NCI-H524 treated with DMSO at 0.1 percent for 48 hours (cell line): ENCODE results near the gene RLN1.
"Not testable (repeated sequence)": the region's sequence is repeated elsewhere in the genome, so short reads cannot be mapped to it uniquely, and the experiment has no call there.

Experiments
- DNase-seq: peaks from one replicate; lab custom pipeline; 2025; lab: John Stamatoyannopoulos, UW

Gene RLN1

DNA sequence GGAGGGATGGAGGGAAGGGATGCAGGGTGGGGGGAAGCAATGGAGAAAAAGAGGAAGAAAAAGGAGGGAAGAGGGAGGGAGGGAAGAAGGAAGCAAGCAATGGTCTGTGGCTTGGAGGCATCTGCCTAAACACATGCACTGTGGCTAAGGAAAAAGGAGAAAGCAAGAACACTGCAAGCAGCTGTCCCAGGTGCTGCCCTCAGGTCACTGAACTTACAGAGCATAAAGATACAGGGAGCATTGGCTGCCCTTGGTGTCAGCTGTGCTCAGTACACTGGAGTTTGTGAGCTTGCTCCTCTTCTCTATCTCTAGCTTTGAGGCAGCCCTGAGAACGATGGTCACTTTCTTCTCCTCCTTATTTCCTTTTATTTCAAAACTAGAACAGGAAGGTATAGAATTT lies 18.1 kb downstream of the RLN1 start:
- DNase-seq = not testable (repeated sequence)

DNA sequence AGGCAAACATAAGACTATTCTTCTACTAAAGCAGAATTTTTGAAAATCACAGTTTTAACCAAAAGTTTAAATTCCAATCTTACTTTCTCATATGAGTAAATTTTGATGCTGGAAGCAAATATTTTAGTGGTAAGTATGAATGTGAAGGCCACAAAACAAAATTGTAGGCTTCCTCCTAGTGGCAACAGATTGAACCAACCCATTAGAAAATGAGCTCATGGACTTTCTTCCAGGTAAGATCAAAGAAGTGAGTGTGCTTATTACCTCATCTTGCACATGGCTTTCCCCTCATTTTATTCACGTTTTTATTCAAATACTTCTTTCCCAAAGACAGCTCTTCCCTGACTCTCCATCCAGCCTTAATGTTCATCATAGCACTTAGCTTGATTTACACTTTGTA lies 18.6 kb downstream of the RLN1 start:
- no peak for DNase-seq

DNA sequence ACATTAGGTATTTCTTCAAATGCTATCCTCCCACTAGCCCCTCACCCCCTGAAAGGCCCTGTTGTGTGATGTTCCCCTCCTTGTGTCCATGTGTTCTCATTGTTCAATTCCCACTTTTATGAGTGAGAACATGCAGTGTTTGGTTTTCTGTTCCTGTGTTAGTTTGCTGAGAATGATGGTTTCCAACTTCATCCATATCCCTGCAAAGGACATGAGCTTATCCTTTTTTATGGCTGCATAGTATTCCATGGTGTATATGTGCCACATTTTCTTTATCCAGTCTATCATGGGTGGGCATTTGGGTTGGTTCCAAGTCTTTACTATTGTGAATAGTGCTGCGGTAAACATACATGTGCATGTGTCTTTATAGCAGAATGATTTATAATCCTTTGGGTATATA lies 23.3 kb downstream of the RLN1 start:
- not testable (repeated sequence) for DNase-seq

DNA sequence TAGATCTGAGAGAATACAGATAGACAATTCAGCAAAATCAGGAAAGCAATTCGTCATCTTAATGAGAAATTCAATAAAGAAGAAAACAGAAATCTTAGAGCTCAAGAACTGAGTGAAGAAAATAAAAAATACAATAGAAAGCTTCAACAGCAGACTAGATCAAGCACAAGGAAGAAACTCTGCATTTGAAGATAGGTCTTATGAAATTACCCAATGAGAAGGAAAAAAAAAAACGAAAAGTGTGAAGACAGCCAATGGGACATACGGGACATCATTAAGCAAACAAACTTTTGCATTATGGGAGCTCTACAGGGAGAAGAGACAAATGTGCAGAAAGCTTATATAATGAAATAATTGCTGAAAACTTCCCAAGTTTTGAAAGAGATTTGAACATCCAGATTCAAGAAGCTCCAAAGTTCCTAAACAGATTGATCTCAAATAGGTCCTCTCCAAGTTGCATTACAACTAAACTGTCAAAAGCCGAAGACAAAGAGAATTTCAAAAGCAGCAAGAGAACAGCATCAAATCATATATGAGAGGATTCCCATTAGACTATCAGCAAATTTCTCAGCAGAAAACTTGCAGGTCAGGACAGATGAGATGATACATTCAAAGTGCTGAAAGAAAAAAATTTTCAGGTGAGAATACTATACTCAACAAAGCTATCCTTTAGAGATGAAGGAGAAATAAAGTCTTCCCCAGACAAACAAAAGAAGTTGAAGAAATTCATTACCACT lies 24.3 kb downstream of the RLN1 start:
- DNase-seq = no peak

DNA sequence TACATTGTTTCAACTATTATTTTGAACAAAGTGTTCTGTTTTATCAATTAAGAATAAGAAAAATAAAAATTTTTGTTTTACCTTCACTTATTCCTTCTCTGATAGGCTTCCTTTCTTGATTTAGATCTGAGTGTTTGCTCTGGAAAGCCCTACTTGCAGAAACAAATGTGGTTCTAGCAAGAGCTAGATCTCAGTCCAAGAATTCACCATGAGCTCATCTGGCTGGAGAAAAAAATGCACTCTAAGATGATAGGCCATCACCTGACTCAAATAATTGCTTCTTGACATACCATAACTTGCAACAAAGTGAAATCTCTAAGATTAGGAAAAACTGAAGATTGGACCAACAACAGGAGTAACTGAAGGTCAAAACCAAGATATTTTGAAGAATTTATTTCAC lies 28.8 kb downstream of the RLN1 start:
- DNase-seq = no peak

DNA sequence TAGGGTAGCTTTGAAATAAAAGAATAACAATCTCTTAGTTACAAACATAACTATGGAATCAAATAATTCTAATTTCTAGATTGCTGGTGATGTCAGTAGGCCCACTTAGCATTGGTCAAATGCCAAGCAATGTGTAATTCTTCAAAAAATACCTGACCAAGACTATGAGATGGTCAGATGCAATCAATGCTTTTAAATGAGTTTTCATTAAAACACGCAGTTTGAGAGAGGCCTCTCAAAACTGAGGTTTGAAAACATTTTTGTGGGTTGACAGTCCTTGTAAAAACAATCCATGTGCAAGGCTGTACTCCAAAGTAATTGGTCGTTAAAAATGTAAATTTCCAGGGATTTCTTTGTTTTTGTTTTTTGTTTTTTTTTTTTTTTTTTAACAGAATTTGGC lies 33.9 kb downstream of the RLN1 start:
- DNase-seq = no peak

DNA sequence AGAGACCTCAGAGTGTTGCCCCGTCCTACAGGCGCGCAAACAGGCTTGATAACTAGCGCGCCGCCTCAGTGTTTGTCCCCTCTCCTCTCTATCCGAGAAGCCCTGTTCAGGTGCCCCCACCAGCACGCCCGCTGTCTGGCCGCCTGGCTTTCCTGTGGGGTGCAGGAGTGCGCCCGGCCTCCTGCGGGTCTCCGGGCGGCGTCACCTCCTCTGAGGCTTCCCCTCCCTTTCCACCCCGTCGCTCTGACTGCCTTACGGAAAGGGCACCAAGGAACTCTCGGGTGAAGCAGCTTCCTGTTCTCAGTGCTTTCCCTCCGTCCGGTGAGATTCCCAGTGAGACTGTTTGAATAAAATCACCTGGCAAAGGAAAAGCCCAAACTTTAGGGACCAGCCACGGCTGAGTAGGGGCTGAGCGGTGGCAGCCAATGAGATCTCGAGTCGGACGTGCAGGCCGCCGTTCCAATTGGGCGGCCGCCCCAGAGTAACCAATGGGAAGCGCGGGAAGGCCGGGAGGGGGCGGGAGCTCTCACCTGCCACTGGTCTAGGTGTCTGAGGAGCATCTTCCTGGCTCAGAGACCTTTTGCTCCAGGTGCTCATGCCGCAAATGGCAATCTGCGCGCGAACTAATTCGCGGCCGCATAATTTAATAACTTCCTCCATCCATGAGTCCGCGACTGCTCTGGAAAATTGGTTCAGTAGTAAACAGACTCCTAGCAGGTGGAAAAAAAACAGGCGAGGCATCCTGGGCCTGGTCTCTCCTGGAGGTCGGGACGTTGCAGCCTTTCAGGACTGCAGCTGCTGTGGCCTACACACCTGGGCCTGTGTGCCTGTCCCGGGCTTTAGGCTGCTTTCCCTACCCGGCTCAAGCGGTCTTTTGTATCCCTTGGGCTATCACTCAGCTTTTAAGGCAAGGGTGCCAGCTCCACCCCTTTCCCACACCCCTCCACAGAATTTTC lies 35.6 kb downstream of the RLN1 start, which contains the start of gene RLN2:
RLN2 (minus strand) TSS at position 877 of the 956 bp plus-strand sequence; CDS start at position 741, 136 bp downstream.
- not testable (repeated sequence) for DNase-seq

DNA sequence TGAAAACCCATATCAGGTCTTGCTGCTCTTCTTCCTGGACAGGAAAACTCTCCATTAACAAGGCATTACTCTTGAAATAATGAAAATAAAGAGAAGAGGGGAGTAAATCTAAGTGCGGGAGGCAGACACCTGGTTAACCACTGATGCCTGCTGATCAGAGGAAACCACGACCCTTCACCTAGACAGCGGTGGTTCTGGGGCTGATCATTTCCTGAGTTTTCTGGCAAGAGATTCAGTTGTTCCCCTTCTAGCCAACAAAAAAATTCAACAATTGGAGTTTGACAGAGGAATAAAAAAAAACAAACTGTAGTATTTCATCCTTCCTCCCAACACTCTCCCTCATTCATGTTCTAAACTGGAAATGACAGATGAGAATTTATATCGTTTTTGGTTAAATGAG lies 38.1 kb downstream of the RLN1 start:
- DNase-seq = no peak

DNA sequence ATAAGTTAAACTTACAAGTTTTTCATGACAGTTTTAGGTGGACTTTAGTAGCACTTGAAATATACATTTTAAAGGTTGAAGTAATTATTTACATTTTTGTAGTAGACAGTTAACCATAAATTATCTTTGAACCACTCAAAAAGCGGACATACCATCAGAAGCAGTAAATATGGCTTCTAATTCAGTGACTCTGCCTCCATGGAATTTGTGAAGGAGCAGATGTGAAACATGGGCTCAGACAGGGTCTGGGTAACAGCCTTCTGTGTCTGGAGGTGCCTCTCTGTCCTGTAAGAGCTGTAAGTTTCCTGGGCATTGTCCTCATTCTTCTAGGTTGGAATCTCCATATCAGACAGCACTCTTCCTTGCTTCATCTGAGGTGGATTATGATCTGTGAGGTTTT lies 47.5 kb downstream of the RLN1 start:
- DNase-seq = no peak

DNA sequence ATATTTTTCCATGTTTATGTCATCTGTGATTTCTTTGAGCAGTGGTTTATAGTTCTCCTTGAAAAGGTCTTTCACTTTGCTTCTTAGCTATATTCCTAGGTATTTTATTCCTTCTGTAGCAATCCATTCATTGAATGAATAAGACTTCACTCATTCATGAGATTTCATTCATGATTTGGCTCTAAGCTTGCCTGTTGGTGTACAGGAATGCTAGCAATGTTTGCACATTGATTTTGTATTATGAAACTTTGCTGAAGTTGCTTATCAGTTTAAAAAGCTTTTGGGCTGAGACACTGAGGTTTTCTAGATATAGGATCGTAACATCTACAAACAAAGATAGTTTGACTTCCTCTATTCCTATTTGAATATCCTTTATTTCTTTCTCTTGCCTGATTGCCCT lies 51.1 kb downstream of the RLN1 start:
- DNase-seq = no peak

DNA sequence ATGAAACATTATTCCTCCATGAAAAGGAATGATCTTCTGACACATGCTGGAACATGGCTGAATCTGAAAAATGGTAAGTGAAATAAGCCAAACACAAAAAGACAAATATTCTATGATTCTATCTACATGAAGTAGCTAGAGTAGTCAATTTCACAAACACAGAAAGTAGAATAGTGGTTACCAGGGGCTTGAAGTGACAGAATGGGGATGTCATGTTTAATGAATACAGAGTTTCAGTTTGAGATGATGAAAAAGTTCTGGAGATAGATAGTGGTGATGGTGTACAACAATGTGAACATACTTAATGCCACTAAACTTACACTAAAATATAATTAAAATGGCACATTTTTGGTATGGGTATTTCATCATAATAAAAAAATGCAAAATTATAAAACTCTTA lies 53.4 kb downstream of the RLN1 start:
- no peak for DNase-seq
